GM19395 (cell line): ENCODE measurements around the gene HOXC10.

Source experiments
- ATAC-seq: cut with Tn5 transposase; IDR thresholded peaks from one replicate; pipeline ENCODE4 v1.9.1; 2021; ENCODE audit warnings: mild to moderate bottlenecking, moderate library complexity; ENCODE audit not compliant: unreplicated experiment

The HOXC10 gene

GRCh38 chr12:54002278-54002914 lies 17.4 kb downstream of the HOXC10 start:
- no peak for ATAC-seq

DNA sequence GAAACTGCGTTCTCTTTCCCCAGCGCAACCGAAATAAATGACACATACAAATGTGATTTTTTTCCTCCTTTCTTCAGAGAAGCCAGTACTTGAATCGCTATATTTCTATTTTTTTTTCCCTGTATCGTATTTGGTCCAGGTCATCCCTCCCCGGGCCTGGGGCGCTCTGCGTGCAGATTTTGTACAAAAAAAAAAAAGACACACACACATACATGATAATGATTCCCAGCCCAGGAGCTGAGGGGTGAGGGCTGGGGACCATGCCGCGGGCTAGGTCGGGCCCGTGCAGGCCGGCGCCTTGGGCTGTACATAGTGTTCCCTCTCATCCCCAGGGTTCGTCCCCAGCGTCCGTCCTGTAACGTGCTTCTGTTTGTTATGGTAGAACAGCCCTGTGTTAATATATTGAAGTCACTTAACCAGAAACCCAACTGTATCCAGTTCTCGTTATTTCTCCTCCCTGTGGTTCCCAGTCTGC lies 18.0 kb downstream of the HOXC10 start:
- ATAC-seq = no peak

DNA sequence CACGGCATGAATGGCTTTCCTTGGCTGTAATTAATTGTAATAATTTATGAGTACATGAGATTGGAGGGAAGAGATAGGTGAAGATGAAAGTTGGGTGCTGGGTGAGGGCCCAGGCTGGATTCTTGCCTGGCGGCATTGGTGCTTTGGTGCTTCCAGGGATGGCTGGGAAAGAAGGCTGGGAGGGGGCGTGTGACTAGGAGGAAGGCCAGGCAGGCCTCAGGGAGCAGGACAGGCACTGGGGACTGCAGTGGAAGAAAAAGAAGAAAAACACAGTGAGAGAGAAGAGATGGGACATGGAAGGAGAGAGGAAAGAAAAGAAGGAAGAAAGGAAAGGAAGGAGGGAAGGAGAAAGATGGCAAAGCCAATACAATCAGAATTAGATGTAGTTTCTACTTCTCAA lies 18.7 kb downstream of the HOXC10 start:
- no peak for ATAC-seq

- ATAC-seq = no peak
These were observed 19.3 kb downstream of the HOXC10 start for GRCh38 chr12:54004063-54004840.

DNA sequence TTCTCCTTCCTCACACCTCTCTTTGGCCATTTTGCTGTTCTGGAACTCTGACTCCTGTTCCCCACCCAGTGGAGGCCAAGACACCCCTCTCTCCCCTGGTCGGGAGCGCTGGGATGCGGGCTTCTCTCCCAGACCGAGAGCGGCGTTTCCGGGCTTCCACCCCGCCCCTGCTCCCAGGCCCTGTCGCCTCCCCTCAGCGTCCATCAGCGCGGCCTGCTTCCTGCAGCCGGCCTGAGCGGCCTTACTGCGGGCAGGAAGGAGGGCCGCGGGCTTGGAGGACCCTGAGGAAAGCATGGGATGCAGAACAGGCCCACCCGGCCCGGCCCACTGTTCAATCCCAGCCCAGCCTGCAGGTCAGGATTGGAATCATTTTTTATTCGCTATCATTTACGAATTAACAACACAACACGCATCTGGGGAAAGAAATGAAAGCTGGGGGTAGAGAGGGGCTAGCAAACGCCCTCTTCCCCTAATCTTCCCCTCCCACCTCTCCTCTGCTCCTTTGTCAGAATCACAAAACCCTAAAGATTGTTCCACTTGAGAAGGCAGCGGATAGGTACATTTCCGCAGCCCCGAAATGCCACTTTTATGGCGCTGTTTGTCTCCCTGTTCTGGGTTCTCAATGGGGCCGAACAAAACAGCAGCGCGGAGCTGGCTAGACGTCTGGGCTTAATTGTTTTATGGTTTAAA lies 20.0 kb downstream of the HOXC10 start:
- no peak for ATAC-seq

- ATAC-seq = no peak
These were observed 20.5 kb downstream of the HOXC10 start for GRCh38 chr12:54005531-54005852.

- peak; percentile 57 for ATAC-seq
These were observed 21.1 kb downstream of the HOXC10 start for GRCh38 chr12:54005853-54006558.

- ATAC-seq = no peak
These were observed 21.7 kb downstream of the HOXC10 start for GRCh38 chr12:54006559-54007220.

- ATAC-seq = no peak
These were observed 22.8 kb downstream of the HOXC10 start for GRCh38 chr12:54007538-54008259.

GRCh38 chr12:54008260-54008552 lies 23.3 kb downstream of the HOXC10 start:
- no peak for ATAC-seq

DNA sequence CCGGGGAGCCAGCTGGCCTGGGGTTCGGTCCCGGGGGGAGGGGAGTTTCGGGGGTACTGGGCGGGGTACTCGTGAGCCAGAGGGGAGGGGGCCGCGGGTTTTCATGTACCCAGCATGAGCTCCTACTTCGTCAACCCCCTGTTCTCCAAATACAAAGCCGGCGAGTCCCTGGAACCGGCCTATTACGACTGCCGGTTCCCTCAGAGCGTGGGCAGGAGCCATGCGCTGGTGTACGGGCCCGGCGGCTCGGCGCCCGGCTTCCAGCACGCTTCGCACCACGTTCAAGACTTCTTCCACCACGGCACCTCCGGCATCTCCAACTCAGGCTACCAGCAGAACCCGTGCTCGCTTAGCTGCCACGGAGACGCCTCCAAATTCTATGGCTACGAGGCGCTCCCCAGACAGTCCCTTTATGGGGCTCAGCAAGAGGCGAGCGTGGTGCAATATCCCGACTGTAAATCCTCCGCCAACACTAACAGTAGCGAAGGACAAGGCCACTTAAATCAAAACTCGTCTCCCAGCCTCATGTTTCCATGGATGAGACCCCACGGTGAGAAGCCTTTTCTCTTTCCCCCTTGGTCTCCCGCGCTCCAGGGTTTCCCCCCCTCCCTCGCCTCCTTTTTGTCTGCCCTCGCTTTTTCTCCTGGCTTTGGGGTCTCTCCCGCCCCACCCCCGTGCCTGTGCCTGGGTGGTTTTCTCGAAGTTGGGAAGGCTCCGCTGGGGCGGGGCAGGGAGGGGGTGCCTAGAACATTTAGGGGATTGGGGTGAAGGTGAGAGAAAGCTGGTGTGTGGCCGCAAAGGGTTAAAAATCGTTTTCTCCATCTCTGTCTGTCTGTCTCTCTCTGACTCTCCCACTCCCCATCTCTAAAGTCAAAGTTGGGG lies 24.5 kb downstream of the HOXC10 start:
- ATAC-seq = no peak

- ATAC-seq = no peak
These were observed 25.4 kb downstream of the HOXC10 start for GRCh38 chr12:54010053-54010971.

- no peak for ATAC-seq
These were observed 26.2 kb downstream of the HOXC10 start for GRCh38 chr12:54010972-54011664.

- no peak for ATAC-seq
These were observed 27.0 kb downstream of the HOXC10 start for GRCh38 chr12:54011665-54012532.

DNA sequence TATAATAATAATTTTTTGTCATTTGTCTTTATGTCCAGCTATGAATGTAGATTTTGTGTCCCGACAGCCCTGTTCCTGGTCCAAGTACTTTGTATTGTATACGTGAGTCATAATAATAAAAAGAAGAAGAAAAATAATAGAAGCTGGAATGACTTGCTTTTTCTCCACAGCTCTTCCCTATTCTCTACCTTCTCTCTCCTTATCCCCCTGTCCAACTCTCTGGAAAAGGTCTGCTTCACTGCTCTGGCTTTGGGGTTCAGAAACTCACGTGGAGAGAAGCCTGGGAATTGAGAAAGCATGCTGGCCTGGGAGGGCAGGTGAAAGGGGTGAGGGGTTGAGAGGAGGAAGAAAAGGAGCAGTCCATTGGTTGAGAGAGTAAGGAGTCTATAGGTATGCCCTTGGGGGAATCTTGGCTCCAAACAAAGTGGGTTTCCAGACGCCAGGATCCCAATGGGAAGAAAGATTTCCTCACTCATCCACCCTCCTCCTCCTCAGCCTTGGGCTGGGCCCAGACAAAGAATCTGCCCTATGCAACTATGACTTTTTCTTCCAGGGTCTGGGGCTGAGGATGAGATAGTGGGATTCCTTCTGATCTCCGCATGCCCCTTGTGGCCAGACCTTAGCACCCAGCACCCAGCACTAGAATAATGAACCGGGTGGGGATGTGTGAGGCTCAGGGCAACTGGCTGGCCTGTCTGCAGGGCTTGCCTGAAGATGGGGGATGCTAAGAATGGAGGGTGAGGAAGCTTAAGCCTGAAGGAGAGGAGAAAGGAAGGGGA lies 27.9 kb downstream of the HOXC10 start:
- no peak for ATAC-seq

- ATAC-seq = no peak
These were observed 29.6 kb downstream of the HOXC10 start for GRCh38 chr12:54014377-54015017.
